ENCODE measurements around the gene ENDOD1.
A peak's percentile ranks its signal among the peaks of the same experiment; 100 is the strongest.

The ENDOD1 gene

DNA sequence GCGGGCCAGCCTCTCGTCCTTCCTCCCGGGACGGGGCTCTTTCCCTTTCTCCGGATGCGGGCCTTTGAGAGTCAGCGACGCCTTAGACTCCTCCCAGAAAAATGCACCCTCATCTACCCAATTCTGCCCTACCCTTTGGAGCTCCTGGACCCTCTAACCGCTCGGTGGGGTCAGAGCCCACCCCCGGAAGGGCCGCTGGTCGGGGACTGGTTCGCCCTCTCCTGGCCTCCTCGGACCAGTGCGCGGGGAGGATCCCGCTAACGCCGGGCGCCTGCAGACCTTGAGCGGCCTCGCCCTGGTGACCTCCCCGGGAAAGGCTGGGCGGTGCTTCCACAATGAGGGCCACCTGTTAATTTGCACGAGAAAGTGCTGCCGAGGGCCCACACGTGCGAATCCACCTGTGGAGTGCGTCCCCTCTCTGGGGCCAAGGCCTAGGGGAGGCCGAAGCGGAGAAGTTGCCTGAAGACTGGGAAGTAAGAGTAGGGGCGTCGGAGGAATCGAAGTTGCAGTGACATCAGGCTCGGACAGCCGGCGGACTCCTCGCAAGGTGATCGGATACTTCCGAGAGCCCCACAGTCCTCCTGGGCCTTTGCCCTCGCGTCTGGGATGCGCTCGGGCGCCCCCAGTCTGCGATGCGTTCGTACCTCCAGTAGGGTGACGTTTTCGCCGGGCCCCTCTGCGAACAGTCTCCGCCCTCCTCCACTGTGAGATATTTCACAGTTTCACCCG lies 61.5 kb downstream of the ENDOD1 start:
- H3K4me3 ChIP-seq (ENCODE audit: low read depth, low read length) = peak overlapping the region; percentile 44
- TF ChIP-seq, protein P1, sequence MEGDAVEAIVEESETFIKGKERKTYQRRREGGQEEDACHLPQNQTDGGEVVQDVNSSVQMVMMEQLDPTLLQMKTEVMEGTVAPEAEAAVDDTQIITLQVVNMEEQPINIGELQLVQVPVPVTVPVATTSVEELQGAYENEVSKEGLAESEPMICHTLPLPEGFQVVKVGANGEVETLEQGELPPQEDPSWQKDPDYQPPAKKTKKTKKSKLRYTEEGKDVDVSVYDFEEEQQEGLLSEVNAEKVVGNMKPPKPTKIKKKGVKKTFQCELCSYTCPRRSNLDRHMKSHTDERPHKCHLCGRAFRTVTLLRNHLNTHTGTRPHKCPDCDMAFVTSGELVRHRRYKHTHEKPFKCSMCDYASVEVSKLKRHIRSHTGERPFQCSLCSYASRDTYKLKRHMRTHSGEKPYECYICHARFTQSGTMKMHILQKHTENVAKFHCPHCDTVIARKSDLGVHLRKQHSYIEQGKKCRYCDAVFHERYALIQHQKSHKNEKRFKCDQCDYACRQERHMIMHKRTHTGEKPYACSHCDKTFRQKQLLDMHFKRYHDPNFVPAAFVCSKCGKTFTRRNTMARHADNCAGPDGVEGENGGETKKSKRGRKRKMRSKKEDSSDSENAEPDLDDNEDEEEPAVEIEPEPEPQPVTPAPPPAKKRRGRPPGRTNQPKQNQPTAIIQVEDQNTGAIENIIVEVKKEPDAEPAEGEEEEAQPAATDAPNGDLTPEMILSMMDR (IDR thresholded peaks at IDR 0.05; ENCODE audit: low read depth, low read length) = peak; percentile 65

DNA sequence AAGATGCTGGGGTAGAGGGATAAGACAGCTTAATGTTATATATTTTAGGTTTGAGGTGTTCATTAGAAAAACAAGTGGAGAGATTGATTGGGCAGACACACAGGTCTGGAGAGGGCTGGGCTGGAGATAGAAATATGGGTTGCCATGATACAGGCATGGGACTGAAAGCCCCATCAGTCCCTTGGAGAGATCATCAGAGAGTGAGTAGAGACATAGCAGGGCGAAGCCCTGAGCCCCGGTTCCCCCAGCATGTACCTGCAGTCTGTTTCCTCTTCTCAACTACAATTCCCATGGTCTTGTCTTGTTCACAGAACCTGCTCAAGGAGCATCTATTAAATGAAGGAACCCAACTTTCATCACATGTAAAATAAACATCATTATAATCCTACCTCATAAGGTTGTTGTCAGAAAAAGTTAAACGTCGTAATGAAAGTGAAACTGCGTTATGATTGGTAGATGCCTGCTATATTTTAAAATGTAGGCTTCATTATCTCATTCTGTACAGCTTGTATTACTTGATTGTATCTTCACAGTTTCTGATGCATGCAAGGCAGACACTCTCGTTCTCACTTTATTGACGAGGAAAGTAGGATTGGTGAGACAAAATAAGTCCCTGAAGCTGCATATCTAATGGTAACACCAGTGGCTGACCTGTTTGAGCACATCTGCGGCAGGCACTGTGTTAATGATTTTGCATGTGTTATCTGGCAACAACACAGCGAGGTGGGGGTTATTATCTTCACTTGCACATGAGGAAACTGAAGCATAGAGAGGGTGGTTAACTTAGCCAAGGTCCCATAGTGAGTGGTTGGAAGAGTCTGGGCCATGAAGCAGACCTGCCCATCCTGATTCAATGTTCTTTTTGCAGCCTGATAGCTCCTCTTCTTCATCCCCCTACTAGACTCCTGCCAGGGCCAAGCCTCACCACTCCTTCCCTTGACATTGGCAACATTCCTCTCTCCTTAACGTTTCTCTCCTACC lies 63.5 kb downstream of the ENDOD1 start:
- TF ChIP-seq, protein P1 (IDR thresholded peaks at IDR 0.05; ENCODE audit: low read depth, low read length) = no peak
- peak overlapping the region; percentile 12; the same call in 1 of the 2 replicates for H3K4me3 ChIP-seq (ENCODE audit: low read depth, low read length)

DNA sequence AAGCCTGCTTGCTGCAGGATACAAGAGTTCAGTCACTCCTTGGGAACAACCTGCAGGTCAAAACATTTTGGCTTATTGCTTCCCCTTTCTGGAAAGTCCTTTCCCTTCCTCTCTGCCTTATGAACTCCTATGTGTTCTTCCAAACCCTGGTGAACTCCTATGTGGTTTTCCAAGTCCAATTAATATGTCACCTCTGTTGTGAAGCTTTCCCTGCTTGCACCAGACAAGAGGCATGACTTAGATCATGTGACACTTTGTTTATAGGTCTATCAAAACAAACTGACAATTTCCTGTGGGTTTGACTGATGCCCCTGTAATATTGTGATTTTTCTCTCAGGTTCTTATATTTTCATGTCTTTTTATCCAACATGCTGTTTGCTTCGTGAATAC lies 64.2 kb downstream of the ENDOD1 start:
- no peak overlapping the region for H3K4me3 ChIP-seq (ENCODE audit: low read depth, low read length)
- TF ChIP-seq, protein P1 (IDR thresholded peaks at IDR 0.05; ENCODE audit: low read depth, low read length) = no peak

DNA sequence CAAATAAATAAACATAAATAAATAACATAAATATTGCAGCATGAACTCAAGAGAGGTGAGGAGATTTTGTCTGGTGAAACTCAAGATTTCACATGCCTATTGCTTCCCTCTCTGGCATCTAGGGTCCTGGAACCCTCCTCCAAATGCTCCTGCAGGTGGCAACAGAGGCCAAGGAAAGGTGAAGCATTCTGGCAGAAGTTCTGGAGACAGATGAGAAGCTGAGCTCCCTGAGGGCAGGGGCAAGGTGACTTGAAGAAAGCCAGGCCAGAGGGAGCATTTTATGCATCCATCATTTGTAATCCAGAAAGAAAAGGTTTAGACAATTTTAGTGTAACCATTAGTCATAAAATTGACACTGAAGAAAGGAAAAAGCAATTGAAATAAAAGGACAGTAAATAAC lies 64.9 kb downstream of the ENDOD1 start:
- TF ChIP-seq, protein P1 (IDR thresholded peaks at IDR 0.05; ENCODE audit: low read depth, low read length) = no peak
- H3K4me3 ChIP-seq (ENCODE audit: low read depth, low read length) = no peak overlapping the region

DNA sequence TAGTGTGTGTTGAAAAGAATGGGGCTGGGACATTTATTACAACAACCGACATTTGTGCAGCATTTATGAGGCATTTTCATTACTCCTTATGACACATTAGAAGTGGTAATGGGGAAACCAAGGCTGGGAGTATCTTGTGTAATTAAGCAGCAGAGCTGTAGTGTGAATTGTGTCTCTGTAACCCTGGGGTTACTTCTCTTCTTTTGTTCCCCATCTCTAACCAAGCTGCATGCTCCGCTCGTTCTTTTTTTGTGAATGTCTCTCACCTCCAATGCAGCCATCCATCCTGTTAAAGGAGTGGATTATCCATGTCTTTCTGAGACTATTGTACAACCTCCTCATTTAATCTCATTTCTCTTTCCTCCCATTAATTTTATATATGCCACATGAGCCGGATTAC lies 65.7 kb downstream of the ENDOD1 start:
- TF ChIP-seq, protein P1 (IDR thresholded peaks at IDR 0.05; ENCODE audit: low read depth, low read length) = no peak

DNA sequence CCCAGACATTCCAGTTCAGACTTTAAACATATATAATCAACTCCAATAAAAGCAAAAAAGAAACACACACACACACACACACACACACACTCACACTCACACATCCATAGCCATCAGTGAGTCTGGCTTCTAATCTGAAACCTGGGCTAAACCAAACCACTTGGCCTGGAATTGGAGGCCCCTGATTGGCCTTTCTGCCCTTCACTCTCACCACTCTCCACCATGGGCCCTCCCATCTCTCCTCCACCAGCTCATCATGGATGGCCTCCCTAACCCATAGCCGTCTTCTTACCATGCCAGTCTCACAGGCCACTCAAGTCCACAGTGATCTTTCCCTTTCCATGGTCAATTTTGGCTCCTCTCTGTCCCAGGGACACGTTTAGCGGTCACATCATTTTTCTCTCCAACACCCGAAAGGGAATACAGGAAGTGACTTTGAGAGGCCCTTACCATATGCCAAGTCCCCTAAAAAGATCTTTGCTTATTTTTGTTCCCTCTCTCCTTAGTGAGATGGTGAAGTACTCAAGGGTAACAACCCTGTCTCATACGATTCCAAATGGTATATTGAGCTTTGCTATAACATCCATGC lies 66.6 kb downstream of the ENDOD1 start:
- TF ChIP-seq, protein P1 (IDR thresholded peaks at IDR 0.05; ENCODE audit: low read depth, low read length) = no peak
- H3K4me3 ChIP-seq (ENCODE audit: low read depth, low read length) = no peak overlapping the region

More for the DNA sequence above, 65.7 kb downstream of the ENDOD1 start:
- no peak overlapping the region for H3K4me3 ChIP-seq (ENCODE audit: low read depth, low read length)
